Cardiac fibroblast (primary cell): Measurements from ENCODE around the gene GPR31.

Experiments used
- DNase-seq, 2 donors: peaks; one replicate each; pipeline versions ENCODE4 v3.0.0 to v3.0.0-alpha.2; 2010; ENCODE audit warnings: low read depth in 2 of 2
- H3K4me3 ChIP-seq, 2 donors: replicated peaks in 1 of 2; 1 replicate in 1 of 2; 2 replicates in 1 of 2; pipeline ENCODE4 v1.5.1; 2011; ENCODE audit warnings: low read depth in 2 of 2, low read length in 2 of 2, mild to moderate bottlenecking in 2 of 2, moderate library complexity in 1 of 2
- TF ChIP-seq, protein P1 (sequence below): IDR thresholded peaks from one replicate; pipeline ENCODE4 v1.5.1; 2011; ENCODE audit warnings: low read depth, mild to moderate bottlenecking, low read length, inconsistent platforms

GPR31 gene

DNA sequence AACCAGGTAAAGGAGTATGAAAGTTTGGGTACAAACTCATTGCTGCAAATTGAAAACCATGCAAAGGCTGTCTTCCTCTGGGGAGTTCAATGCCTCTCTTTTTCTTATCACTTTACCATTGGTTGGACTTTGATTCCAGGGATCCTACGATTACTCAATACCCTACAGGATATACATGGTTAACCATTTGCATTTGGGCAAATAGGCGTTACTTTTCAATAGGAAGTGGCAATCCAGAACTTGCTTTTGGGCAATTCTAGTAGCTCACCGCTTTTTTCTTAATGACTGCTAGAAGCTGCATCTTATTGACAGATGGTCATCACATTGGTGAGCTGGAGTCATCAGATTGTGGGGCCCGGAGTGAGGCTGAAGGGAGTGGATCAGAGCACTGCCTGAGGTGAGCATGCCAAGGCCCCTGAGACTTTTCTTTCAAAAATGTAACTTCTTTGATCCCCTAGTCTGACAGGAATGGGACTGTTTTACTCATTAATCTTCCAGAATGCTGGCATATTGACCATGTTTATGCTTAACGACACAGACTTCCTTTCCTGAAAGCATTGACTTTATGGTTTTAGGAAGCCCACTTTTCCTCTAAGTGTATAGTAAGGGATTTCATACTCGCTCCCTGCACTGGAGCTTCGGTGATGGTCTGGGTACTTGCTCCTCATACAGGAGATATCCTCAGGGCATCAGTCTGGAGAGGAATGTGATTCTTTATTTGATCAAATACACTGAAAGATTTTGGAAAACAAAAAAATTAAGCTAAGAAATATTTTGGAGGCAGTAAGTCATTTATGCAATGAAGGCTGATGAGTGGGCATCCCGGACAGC is 34.7 kb downstream of the GPR31 start, which contains the start of gene CCR6:
CCR6 (plus strand) TSS at position 270 of the 831 bp plus-strand sequence. CDS start 13,039 bp downstream, outside the sequence.
- no peak for DNase-seq
- TF ChIP-seq, protein P1, sequence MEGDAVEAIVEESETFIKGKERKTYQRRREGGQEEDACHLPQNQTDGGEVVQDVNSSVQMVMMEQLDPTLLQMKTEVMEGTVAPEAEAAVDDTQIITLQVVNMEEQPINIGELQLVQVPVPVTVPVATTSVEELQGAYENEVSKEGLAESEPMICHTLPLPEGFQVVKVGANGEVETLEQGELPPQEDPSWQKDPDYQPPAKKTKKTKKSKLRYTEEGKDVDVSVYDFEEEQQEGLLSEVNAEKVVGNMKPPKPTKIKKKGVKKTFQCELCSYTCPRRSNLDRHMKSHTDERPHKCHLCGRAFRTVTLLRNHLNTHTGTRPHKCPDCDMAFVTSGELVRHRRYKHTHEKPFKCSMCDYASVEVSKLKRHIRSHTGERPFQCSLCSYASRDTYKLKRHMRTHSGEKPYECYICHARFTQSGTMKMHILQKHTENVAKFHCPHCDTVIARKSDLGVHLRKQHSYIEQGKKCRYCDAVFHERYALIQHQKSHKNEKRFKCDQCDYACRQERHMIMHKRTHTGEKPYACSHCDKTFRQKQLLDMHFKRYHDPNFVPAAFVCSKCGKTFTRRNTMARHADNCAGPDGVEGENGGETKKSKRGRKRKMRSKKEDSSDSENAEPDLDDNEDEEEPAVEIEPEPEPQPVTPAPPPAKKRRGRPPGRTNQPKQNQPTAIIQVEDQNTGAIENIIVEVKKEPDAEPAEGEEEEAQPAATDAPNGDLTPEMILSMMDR: no peak
- H3K4me3 ChIP-seq: no peak within 1 kb of the TSS

DNA sequence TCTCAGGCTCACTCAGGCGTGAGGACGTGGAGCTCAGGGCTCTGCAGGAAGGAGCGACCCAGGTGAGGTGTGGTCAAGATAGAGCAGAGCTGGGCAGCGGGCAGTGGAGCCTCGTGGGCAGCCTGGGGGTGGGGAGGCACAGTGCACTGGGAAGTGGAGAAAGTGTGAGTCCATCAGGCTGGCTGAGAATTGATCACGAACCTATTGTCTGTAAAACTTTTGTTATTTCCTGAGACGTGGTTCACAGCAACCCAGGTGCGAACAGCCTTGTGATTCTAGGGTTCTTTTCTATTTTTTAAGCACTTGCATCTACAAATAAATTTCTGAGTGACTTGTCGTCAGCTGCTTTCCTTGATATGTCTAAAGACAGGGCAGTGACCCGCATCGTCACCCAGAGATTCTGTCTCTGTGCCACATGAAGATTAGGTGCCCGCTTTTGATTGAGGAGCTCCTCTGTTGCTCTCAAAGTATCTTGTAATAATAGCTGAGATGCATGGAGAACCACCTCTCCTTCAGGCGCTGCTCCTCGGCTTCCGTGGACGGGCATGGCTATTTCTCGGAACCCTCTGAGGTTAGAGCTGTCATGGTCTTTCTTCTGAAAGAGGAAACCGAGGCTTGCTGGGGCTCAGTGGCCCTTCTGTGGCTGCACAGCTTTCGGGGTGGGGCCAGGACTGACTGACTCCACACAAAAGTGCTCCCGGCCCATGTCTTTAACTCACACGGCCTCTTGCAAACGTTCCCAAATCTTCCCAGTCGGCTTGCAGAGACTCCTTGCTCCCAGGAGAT is 35.5 kb downstream of the GPR31 start:
- no peak overlapping the region for H3K4me3 ChIP-seq
- TF ChIP-seq, protein P1: no peak
- no peak for DNase-seq

DNA sequence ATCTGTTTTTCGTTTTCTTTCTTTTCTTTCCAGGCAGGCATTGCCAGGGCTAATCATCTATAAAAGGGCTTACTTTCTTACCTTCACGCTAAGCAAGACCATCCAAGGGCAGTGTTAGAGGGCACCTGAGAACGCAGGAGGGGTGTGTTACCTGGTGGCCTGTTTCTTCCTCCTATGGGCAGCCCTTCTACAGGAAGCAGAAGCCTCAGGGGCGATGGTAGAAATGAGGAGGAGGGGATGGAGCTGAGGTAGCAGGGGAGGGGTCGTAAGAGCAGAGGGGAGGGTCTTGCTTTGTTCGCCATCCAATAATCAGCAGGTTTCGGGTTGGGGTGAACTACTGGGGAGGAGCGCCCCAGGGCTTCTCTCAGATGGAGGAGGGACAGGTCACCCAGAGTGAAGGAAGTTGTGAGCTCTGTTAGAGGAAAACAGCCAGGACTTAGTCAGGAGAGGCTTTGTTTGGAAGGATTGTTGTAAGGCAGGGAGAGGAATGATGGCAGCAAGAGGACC is 36.4 kb downstream of the GPR31 start:
- TF ChIP-seq, protein P1: no peak
- no peak overlapping the region for H3K4me3 ChIP-seq
- no peak for DNase-seq

DNA sequence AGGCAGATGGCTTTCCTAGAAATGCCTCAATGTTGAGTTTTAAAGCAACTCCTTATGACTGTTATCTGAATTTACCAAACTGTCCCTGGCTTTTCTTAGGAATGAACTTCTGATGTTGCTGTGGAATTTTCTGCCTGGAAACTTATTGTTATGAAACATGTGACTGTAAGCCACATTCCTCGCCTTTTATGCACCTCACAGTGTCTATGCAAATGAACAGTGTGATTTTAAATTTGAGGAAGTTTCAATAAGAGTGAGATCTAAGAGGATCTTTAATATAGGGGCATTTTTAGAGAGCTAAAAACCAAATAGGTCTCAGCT is 37.2 kb downstream of the GPR31 start:
- TF ChIP-seq, protein P1: no peak
- DNase-seq: no peak
- no peak overlapping the region for H3K4me3 ChIP-seq

DNA sequence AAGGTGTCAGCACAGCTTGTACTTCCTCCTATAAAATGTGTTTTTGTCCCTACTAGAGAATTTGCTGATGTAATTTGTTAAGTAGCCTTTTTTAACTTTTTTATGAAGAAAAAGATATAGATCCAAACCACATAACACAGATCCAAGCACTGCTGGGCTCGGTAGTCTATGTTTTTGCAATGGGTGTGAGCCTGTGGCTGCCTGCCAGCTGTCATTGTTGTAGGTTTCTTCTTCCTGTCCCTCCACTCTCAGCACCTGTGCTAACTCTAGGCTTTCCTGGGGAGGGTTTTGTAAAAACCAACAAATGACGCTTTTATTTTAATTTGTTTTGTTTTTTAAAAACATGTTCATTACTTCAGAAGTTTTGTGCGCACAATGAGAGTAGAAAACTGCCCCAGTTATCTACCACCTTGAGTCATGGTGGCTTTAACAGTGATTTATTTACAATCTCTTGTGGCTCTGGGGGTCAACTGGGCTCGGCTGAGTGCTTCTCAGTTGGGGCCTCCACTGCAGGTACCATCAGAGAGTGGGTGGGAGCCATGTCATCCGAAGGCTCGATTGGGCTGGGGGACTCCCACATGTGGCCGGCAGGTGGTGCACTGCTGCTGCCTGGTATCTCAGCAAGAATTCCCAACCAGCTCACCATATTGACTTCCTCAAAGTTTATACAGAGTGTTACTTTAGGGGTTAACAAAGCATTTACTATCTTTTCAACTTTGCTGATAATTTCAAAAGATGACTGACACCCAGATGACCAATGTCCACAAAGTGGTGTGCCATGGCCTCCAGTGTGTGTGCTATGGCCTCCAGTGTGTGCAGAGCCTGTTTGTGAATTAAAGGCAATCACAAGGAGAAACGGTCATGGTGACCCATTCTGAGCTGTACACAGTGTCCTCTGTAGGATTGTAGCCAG is 37.9 kb downstream of the GPR31 start:
- TF ChIP-seq, protein P1: no peak
- no peak for DNase-seq

DNA sequence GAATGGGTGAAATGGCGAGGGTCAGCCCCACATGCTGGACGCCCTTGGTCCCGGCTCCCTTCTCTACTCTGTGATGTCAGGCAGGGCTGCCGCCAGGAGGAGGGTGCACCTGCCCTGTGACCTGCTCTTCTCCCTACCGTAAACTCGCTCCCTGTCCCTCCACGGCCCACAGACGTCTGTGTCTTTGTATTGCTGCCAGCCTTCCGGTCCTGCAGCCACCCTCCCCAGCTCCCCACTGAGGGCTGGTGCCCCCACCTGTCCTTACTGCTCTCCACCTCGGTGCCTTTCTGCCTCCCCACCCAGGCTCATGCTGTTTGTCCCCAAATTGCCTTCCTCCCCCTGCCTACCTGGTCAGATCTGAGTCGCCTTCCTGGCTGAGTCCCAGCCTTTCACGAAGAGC is 38.9 kb downstream of the GPR31 start:
- DNase-seq: no peak
- H3K4me3 ChIP-seq: no peak overlapping the region
- TF ChIP-seq, protein P1: no peak

More for the DNA sequence above, 37.9 kb downstream of the GPR31 start:
- H3K4me3 ChIP-seq: no peak overlapping the region
